Activated CD4-positive, alpha-beta T cell treated with anti-CD3 and anti-CD28 coated beads, Interleukin-2, Interleukin-4, amounts not matched to agents 100 ng/mL and 50 ng/mL, durations not matched to agents 16 hours and 8 hours (primary cell): ENCODE data around the gene TMPRSS13.
"Not testable (repeated sequence)": the region's sequence is repeated elsewhere in the genome, so short reads cannot be mapped to it uniquely, and the experiment has no call there.

Experiments used
- DNase-seq: peaks from one replicate; pipeline ENCODE4 v3.0.0-alpha.2; 2020; ENCODE audit warnings: low spot score

Gene TMPRSS13

DNA sequence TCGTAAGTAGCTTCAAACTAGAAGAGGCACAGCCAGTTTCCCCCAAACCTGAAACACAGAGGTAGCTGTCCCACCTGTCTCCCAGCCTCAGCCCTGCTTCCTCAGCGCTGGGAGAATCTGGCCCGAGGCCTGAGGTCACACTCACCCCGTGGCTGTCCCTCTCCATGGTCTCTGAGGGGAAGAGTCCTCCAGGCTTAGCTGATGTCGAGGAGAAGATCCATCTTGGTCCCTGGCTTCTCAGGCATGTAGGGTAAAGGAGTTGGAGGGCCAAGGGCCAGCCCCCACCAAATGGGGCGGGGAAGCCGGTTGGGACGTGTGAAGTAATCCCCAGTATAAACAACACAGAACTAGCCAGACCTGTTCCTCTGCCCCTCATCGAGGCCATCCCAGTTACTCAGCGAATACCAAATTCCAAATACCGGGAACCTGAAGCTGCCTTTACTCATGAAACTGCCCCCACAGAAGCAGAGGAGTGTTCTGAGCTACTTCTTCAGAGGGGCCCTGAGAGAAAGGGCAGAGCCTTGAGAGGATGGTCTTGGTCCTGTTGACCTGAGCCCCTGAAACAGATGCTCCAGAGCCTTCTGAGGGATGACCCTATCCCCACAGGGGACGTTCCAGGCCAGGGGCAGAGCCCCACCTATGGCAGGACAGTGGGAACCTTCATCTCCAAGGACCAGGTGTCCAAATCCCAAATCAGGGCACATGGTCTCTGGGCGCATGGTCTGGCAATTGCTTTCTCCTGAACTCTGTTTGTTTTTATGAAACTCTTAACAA lies at the start of gene TMPRSS13:
TSS of gene TMPRSS13 (minus strand) at position 261 of the 774 bp plus-strand sequence. CDS start at position 166, 95 bp downstream.
- no peak for DNase-seq

DNA sequence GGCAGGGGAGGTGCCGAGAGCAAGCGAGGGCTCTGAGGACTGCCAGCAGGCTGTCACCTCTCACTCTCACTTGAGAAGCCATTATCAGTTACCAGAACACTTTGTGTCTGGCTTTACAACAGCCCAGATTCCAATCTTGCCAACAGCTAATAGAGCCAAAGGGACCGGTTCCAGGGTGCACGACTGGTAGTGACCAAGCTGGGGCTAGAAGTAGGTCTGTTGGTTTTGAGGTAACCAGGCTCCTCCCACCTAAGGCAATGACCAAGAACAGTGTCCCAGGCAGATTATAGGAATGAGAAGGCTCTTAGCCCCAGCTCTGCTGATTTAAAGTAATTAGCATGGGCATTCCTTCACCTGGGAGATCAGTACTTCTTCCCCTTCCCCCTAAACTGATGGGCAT lies 49.8 kb upstream of the TMPRSS13 start:
- no peak for DNase-seq

DNA sequence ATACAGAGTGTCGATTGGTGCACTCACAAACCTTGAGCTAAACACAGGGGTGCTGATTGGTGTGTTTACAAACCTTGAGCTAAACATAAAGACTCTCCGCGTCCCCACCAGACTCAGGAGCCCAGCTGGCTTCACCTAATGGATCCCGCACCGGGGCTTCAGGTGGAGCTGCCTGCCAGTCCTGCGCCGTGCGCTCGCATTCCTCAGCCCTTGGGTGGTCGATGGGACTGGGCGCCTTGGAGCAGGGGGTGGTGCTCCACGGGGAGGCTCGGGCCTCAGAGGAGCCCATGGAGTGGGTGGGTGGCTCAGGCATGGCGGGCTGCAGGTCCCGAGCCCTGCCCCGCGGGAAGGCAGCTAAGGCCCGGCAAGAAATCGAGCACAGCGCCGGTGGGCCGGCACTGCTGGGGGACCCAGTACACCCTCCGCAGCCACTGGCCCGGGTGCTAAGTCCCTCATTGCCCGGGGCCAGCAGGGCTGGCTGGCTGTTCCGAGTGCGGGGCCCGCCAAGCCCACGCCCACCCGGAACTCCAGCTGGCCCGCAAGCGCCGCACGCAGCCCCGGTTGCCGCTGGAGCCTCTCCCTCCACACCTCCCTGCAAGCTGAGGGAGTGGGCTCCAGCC lies 49.2 kb upstream of the TMPRSS13 start:
- DNase-seq: not testable (repeated sequence)

DNA sequence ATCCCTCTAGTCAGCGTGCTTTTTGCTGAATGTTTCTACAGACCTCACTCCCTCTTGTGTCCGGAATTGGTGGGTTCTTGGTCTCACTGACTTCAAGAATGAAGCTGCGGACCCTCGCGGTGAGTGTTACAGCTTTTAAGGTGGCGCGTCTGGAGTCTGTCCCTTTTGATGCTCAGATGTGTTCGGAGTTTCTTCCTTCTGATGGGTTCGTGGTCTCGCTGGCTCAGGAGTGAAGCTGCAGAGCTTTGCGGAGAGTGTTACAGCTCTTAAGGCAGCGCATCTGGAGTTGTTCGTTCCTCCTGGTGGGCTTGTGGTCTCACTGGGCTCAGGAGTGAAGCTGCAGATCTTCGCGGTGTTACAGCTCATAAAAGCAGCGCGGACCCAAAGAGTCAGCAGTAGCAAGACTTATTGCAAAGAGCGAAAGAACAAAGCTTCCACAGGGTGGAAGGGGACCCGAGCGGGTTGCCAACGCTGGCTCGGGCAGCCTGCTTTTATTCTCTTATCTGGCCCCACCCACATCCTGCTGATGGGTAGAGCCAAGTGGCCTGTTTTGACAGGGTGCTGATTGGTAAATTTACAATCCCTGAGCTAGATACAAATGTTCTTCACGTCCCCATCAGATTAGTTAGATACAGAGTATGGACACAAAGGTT lies 48.5 kb upstream of the TMPRSS13 start:
- DNase-seq: not testable (repeated sequence)

DNA sequence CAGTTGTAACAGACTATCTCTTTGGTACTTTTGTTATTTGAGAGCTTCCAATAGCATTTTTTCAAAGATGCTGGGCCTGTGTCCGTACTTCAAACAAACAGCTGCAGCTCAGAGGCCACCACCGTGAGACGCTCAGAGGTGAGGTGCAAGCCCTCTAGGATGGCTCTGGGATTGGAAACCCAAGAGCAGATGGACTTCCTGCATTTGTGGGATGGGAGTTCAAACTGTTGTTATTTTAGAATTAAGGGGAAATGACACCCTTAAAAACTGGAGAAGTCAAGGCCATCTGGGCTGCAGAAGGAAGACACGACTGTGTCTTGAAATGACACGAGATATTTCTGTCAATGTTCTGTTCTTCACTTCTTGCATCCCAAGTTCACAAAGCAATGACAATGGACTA lies 47.8 kb upstream of the TMPRSS13 start:
- DNase-seq: no peak

DNA sequence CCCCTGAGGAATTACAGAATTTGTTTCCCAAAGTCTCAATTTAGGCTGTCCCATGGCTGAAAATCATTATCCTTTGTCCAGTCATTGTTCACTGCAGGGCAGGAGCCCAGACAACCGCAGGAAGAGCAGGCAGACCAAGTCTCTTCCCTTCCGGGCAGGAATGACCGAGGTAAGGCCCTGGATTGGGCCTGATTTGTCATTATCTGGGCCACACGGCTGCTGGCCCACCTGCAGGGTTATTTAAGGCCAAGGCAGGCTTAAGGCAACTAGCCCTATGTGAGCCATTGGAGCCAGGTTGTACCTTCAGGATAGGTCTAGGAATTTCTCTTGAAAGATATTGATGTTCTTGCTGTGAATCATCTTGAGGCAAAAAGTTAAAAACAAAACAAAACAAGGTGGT lies 47.2 kb upstream of the TMPRSS13 start:
- DNase-seq: no peak

DNA sequence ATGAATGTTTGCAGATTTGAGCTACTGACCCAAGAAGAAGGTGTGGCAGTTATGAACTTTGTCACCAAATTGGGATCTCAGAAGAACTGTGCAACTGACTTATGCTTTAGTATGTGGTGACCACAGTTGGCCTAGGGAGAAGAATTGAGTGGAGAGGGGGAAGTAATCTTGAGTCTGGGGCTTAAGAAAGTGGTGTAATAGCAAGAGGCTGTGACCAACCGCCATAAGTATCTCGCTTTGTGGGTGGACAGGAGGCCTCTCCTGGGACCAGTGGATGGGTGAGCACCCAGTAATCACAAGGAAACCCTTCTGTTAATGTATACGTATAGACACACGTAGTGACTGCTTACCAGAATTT lies 44.3 kb upstream of the TMPRSS13 start:
- DNase-seq: no peak

DNA sequence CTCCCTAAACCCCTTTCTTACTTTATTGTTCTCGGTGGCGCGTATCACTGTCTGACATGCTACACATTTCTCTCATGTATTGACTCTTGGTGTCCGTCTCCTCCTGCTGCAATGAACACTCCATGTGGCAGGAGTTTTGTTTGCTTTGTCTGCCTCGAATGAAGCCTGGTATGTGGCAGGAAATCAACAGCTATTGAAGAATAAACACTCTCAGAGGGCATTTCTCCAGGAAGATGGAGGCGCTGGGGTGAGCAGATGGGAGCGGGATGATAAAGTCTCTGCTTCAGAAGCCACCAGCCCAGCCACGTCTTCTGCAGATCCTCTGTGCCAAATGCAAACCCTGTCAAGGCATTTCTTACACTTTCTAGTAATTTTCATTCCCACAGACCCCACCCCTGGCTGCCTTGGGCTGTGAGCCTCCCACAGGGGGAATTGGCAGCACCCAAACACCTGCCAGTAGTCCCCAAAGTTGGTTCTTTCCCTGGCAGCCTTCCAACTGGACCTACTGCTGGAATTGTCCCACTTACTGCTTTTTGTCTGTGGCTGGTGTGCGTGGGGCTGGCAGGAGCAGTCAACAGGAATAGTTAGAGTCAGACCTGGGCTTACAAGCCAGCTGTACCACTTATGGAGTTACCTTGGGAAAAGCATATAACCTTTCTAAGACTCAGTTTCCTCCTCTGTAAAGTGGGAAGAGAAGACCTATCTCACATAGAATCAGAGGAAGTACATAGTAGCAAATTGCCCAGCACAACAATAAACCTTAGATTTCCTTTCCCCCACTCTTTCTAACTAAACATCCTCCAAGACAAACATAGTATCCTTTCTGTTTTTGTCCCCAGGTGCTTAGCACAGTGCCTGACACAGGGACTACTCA lies 43.7 kb upstream of the TMPRSS13 start:
- no peak for DNase-seq

DNA sequence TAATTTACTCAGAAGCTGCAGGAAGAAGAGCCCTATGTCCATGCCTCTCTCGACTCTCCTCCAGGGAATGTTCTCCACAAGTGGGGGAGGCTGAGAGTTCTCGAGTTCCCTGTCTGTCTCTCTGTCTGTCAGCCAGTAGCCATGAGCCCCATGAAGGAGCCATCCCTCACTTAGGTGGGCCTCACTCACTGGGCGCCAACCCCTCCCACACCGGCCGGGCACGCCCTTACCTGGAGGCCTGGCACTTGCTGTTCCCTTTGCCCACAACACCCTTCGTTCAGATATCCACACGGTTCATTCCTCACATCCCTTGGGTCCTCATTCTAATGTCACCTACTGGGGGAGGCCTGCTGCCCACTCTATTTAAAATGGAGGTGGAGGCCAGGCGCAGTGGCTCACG lies 42.8 kb upstream of the TMPRSS13 start:
- no peak for DNase-seq

DNA sequence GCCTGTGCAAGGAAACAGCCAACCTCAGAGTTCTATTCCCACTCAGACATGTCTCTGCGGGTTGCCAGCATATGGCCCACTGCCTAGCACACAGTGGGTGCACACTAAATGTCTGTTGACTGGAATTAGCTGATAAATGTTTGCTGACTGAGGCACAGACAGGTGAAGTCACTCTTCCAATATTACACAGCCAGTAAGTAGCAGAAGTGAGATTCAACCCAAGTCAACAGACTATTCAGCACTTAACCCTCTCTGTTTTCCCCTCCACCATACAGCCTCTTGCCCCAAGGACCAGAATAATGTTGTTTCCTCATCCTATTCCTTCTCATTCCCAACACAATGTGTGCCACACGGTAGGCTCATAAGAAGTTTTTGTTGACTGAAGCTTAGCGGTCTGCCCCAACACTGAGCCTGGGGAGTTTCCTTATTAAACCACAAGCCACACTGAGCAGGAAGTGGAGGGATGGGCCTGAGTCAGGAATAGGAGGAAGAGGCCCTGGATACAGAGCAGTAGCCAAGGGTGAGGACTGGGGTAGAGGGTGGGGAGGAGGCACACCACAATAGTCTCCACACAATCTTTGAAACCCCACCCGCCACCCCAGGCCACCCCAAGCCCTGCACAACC lies 41.3 kb upstream of the TMPRSS13 start:
- DNase-seq: peak; percentile 59

DNA sequence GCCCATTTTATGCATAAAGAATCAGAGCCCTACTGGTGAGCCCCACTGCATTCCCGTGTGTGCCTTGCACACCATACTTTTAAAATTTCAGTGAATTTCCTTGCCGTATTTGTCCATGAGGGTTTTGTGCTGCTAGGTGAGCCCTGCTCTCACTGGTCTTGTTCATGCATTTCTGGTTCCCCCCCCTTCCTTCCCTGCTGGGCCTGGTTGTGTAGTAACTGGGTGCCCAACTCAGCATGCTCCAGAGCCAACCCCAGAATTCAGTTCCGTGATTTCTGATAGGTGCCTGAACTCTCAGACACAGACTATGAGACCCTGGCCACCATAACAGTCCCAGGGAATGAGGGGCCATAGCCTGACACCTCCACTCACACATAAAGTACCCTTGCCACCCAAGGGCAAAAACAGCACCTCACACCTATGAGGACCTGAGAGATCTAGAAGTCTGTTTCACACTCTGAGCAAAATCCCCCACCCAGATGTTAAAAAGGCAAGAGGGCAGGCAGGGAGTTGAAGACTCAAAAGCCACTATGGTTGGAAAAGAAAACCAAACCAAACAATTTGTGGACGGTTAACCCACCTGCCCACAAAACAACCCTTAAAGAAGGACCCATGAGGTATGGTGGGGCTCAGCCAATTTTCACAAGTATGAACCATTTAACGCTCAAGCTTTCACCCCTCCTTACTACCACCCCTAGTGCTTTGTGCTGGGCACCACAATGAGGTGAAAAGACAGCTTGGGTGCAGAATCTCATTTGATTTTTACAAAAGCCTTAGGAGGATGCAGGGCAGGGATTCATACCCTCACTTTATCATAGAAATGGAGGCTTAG lies 40.2 kb upstream of the TMPRSS13 start:
- no peak for DNase-seq

DNA sequence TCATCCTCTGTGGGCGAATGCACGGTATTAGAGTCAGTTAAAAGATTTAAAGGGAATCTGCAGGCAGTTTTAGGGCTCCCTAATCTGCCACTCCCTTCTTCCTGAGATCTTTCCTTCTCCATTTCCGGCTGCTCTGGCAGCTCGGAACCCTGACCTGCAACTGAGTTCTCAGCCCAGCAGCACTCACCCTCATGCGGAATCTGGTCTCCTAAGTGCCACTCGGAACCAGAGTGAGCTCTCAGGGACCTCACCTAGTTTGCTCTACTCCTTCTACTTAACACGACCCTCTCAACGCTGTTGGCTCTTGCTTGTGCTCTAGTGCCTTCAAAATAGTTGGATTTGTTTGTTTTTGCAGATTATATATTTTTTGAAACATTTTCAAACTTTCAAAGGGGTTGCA lies 37.7 kb upstream of the TMPRSS13 start:
- DNase-seq: no peak

DNA sequence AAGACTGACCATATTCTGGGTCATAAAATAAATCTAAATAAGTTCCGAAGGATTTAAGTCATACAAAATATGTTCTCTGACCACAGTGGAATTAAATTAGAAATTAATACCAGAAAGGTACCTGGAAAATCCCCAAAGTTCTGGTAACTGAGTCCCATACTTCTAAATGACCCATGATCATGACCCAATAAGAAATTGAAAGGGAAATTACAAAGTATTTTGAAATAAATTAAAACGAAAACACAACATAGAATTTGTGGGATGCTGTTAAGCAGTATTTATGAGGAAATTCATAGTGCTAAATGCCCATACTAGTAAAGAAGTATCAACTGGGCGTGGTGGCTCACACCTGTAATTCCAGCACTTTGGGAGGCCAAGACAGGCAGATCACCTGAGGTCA lies 33.6 kb upstream of the TMPRSS13 start:
- DNase-seq: no peak

DNA sequence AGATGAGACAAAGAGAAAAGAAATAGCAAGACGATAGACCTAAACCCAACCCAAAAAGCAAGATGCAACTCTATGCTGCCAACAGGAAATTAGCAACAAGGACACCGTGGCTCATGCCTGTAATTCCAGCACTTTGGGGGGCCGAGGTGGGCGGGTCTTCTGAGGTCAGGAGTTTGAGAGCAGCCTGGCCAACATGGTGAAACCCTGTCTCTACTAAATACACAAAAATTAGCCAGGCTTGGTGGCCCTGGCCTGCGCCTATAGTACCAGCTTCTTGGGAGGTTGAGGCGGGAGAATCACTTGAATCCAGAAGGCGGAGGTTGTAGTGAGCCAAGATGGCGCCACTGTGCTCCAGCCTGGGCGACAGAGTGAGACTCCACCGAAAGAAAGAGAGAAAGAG lies 32.7 kb upstream of the TMPRSS13 start:
- no peak for DNase-seq

DNA sequence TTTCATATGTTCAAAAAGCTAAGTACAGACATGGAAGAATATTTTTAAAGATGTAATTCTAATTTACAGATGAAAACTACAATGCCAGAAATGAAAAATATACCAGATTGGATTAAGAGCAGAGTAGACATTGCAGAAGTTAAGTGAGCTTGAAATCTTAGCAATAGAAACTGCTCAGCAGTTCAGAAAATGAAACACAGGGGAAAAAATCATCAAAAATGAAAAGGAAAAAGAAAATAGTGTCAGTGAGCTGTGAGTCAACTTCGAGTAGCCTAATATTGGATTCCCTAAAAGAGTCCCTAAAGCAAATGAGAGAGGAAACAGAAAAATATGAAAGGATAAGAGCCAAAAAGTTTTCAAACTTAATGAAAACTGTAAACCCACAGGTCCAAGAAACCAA lies 31.2 kb upstream of the TMPRSS13 start:
- no peak for DNase-seq

DNA sequence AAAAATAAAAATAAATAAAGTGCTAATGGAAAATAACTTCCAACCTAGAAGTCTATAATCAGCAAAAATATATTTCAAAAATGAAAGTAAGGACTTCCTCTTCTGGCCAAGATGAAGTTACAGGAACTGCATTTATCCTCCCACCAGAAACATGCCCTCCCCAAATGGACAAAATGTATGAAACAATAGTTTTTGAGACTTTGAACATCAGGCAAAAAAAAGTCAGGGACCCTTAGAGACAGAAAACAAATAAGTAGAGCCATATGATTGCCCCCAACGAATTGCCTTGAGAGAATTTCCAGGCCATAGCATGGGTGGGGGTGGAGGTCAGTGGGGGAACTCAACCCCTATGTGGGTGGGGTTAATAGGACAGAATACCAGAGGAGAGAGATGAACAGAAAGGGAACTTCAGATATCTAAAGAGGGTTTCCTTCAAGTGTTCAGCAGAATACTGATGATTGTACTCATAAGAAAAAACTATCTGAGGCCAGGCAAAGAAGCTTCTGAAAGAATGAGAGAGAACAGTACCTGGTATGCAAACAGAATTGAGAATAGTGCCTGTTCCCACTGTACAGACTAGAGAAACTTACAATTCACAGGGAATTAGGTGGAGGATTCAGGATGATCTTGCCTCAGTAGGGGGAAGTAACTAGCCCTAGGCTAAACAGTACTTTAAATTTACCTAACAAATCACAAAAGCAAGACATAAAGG lies 30.4 kb upstream of the TMPRSS13 start:
- DNase-seq: no peak

DNA sequence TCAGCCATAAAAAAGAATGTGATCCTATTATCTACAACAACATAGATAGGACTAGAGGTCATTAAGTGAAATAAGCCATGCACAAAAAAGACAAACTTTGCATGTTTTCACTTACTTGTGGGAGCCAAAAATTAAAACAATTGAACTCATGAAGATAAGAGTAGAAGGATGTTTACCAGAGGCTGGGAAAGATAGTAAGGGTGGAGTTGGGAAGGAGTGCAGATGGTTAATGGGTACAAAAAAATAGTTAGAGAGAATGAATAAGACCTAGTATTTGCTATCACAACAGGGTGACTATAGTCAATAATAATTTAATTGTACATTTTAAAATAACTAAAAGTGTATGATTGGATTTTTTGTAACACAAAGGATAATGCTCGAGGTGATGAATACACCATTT lies 29.7 kb upstream of the TMPRSS13 start:
- DNase-seq: no peak

DNA sequence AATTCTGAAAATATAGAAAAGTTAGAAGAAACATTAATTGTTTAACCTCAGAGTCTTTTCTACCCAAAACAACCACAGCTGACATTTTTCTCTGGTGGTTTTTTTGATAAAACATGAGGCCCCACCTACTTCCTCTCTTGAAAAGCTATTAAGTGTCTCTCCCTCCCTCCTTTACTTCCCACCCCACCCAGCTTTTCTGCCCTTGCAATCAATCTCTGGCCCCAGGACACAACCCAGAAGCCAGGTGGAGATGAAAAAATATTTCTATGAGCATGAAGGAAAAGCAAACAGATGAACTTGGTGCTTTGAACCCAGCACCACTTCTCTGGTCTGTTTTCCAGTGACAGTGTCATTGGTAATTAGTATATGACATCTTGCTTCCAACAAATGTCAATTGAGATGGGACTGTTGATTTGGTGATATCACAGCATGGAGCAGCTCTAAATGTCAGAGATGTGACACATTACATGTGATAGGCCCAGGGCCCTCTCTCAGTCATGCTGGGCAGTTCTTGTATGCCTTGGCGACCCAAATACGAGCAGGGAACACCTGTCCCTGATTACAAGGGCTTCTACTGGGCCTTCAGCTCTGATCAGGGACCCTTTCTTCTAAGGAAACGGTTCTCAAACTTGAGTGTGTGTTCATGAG lies 23.9 kb upstream of the TMPRSS13 start:
- DNase-seq: no peak

DNA sequence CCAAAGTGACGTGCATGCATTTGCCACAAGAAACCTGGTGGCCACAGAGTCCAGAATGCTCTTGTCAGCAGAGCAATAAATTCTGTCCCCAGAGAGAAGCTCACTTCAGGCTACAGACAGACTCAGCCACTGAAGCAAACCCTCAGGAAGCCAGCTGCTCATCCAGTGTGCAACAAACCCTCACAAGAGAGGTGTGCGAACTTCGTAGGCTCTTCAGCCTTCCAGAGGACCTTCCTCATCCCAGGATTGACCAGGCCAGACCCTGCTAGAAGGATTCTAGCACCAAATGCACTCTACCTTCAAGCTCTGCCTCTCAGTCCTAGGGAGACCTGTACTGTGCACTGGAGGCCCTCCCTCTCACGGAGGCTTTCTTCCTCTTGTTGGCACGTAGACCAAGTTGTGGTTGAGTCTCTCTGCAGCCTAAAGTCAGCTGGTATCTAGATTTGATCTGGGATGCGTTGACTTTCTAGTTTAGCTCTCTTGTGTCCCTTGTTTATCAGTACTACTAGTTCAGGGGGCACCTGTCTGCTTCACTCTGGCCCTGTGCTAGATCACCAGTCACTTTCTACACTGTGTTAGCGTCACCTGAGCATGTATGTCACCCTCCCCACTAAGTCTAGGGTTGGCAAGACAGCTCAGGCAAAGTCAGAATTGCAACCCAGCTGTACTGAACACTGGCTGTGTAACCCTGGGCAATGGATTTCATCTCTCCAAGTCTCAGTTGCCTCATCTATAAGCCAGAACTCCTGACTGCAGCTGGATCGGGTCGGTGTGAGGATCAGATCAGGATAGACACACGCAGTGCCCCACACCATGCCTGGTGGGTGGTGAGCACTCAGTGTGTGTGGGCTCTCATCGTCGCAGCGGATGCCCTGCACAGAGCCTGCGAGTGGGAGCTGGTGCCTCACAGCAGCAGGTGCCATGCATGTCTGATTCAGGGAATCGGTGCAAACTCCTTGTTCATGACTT lies 22.1 kb upstream of the TMPRSS13 start:
- DNase-seq: peak; percentile 25
